Neural cell (in vitro differentiated cells): ENCODE results near the gene CCNQ.

Experiments used
- CTCF ChIP-seq: fragments of 450-650 bp; IDR thresholded peaks from 2 replicates; pipeline ENCODE4 v1.5.1; 2014; ENCODE audit warnings: antibody characterized with exemption, mild to moderate bottlenecking, moderate library complexity; ENCODE audit not compliant: poor library complexity, severe bottlenecking
- EP300 ChIP-seq: fragments of 450-650 bp; conservative IDR thresholded peaks from 2 replicates; pipeline ENCODE4 v1.6.1; 2014; ENCODE audit warnings: antibody characterized with exemption, mild to moderate bottlenecking, moderate library complexity; ENCODE audit not compliant: poor library complexity, severe bottlenecking
- EZH2 ChIP-seq: fragments of 200-600, 300-800 bp; shearing (Covaris generic), sonication (generic); IDR thresholded peaks from 2 replicates; pipeline ENCODE4 v1.6.1; 2014; ENCODE audit warnings: antibody characterized with exemption, low read length, borderline replicate concordance, mild to moderate bottlenecking; ENCODE audit not compliant: insufficient read depth, poor library complexity, severe bottlenecking
- MXI1 ChIP-seq: fragments of 450-650 bp; conservative IDR thresholded peaks from 2 replicates; pipeline ENCODE4 v1.6.1; 2014; ENCODE audit warnings: antibody characterized with exemption, mild to moderate bottlenecking; ENCODE audit not compliant: poor library complexity, severe bottlenecking
- POLR2AphosphoS5 ChIP-seq: IDR thresholded peaks from 2 replicates; pipeline ENCODE4 v1.6.1; 2012
- RAD21 ChIP-seq: fragments of 450-650 bp; conservative IDR thresholded peaks from 2 replicates; pipeline ENCODE4 v1.6.1; 2014; ENCODE audit warnings: antibody characterized with exemption, mild to moderate bottlenecking, moderate library complexity
- REST ChIP-seq: IDR thresholded peaks from 2 replicates; pipeline ENCODE4 v1.6.1; 2012; ENCODE audit warnings: borderline replicate concordance
- SMC3 ChIP-seq: fragments of 450-650 bp; conservative IDR thresholded peaks from 2 replicates; pipeline ENCODE4 v1.6.1; 2014; ENCODE audit warnings: antibody characterized with exemption, mild to moderate bottlenecking, moderate library complexity; ENCODE audit not compliant: poor library complexity
- TAF1 ChIP-seq: IDR thresholded peaks from 2 replicates; pipeline ENCODE4 v1.6.1; 2012; ENCODE audit warnings: low read depth

GRCh38 chrX:153633607-153634180, 34.8 kb upstream of the CCNQ start:
- no peak for TF ChIP-seq EZH2
- TF ChIP-seq TAF1 = no peak
- no peak for TF ChIP-seq POLR2AphosphoS5
- TF ChIP-seq CTCF = no peak
- TF ChIP-seq RAD21 = no peak
- no peak for TF ChIP-seq EP300
- TF ChIP-seq SMC3 = no peak
- TF ChIP-seq REST = no peak
- no peak for TF ChIP-seq MXI1
